Thymus (tissue), 11 donors: ENCODE data around the gene PROX1. TPM values are rescaled to one million over a fixed set of nuclear protein-coding genes. Genes with fewer than 3 reads are reported as not detected.

ENCODE experiments used
- DNase-seq, 9 donors: peaks; one replicate each; pipeline ENCODE4 v3.0.0-alpha.2; 2013; ENCODE audit warnings: low spot score in 9 of 9, low read depth in 6 of 9, missing footprints in 1 of 9
- H3K27ac ChIP-seq, 2 donors: one replicate each; pipeline ENCODE4 v1.5.1; 2013; ENCODE audit warnings: control low read depth in 1 of 2, low read depth in 1 of 2, low read length in 1 of 2, mild to moderate bottlenecking in 1 of 2, moderate library complexity in 1 of 2
- H3K27me3 ChIP-seq, 2 donors: one replicate each; pipeline ENCODE4 v1.5.1; 2013; ENCODE audit warnings: low read length in 1 of 2; ENCODE audit not compliant: control insufficient read depth in 2 of 2, insufficient read depth in 1 of 2
- H3K36me3 ChIP-seq, 2 donors: one replicate each; pipeline ENCODE4 v1.5.1; 2013; ENCODE audit warnings: low read length in 1 of 2, mild to moderate bottlenecking in 1 of 2, moderate library complexity in 1 of 2; ENCODE audit not compliant: control insufficient read depth in 2 of 2, insufficient read depth in 2 of 2
- H3K4me1 ChIP-seq, 2 donors: one replicate each; pipeline ENCODE4 v1.5.1; 2013; ENCODE audit warnings: low read length in 2 of 2; ENCODE audit not compliant: control insufficient read depth in 2 of 2, insufficient read depth in 2 of 2
- H3K4me3 ChIP-seq, 2 donors: one replicate each; pipeline ENCODE4 v1.5.1; 2013; ENCODE audit warnings: low read length in 2 of 2, control low read depth in 1 of 2, mild to moderate bottlenecking in 1 of 2
- H3K9me3 ChIP-seq, 2 donors: one replicate each; pipeline ENCODE4 v1.5.1; 2013; ENCODE audit warnings: low read length in 1 of 2, mild to moderate bottlenecking in 1 of 2; ENCODE audit not compliant: control insufficient read depth in 2 of 2, insufficient read depth in 1 of 2
- WGBS: extraction: QIAGEN DNeasy Blood & Tissue Kit; methylation state at CpG from one replicate; pipeline ENCODE4 v1.1.7; 2013; 5-methylcytosine and 5-hydroxymethylcytosine counted together
- polyA plus RNA-seq: library from polyadenylated mRNA; stranded (reverse); fragments of 200-250 nt; gene quantifications from one replicate; pipeline ENCODE4 v1.2.3, GENCODE V29; 2013
- total RNA-seq: library from RNA; stranded (reverse); fragments of 120-200 nt; gene quantifications from one replicate; pipeline ENCODE4 v1.2.4, GENCODE V29; 2013
- donor health status: healthy.

The PROX1 gene
- total and polyA plus RNA-seq, 2 donors: 0.27 to 0.33 TPM

- Histone ChIP-seq H3K9me3 (no peaks in the 10 kb centered on the region), H3K36me3 (no peaks in the 10 kb centered on the region), H3K4me3 (no peak overlapping the region), H3K27me3 (no peaks in the 10 kb centered on the region), H3K4me1 (no peaks in the 10 kb centered on the region), H3K27ac (no peak overlapping the region)
- WGBS: 97% methylated on average over 4 of the region's 4 CpGs
- no peak for DNase-seq
These were observed 51.7 kb downstream of the PROX1 start for GRCh38 chr1:214039394-214040018.

GRCh38 chr1:214043167-214043566, 55.4 kb downstream of the PROX1 start:
- H3K4me3 ChIP-seq: no peak overlapping the region
- H3K36me3 ChIP-seq: no peaks in the 10 kb centered on the region
- no peak for DNase-seq
- H3K4me1 ChIP-seq: no peaks in the 10 kb centered on the region
- 87% methylated on average over 3 of the region's 3 CpGs for WGBS
- H3K9me3 ChIP-seq: no peaks in the 10 kb centered on the region
- no peak overlapping the region for H3K27ac ChIP-seq
- H3K27me3 ChIP-seq: no peaks in the 10 kb centered on the region

GRCh38 chr1:214044438-214045214, 56.9 kb downstream of the PROX1 start:
- no peaks in the 10 kb centered on the region for H3K9me3 ChIP-seq
- DNase-seq: no peak
- no peaks in the 10 kb centered on the region for H3K36me3 ChIP-seq
- H3K4me1 ChIP-seq: no peaks in the 10 kb centered on the region
- H3K27me3 ChIP-seq: no peaks in the 10 kb centered on the region
- 94% methylated on average over 4 of the region's 4 CpGs for WGBS
- H3K27ac ChIP-seq: no peak overlapping the region
- H3K4me3 ChIP-seq: no peak overlapping the region

GRCh38 chr1:214050513-214051401, 63.0 kb downstream of the PROX1 start:
- no peak for DNase-seq
- 69% methylated on average over 9 of the region's 9 CpGs for WGBS
- Histone ChIP-seq H3K27me3 (no peaks in the 10 kb centered on the region), H3K9me3 (no peaks in the 10 kb centered on the region), H3K36me3 (no peaks in the 10 kb centered on the region), H3K27ac (no peak overlapping the region), H3K4me3 (no peak overlapping the region), H3K4me1 (no peaks in the 10 kb centered on the region)

GRCh38 chr1:214051786-214052185, 64.0 kb downstream of the PROX1 start:
- Histone ChIP-seq H3K4me3 (no peak overlapping the region), H3K4me1 (no peaks in the 10 kb centered on the region), H3K36me3 (no peaks in the 10 kb centered on the region), H3K27ac (no peak overlapping the region), H3K27me3 (no peaks in the 10 kb centered on the region), H3K9me3 (no peaks in the 10 kb centered on the region)
- 92% methylated on average over 4 of the region's 4 CpGs for WGBS
- DNase-seq: no peak

- no peaks in the 10 kb centered on the region for H3K4me1 ChIP-seq
- no peak for DNase-seq
- H3K27me3 ChIP-seq: no peaks in the 10 kb centered on the region
- H3K9me3 ChIP-seq: no peaks in the 10 kb centered on the region
- WGBS: 90% methylated on average over 5 of the region's 5 CpGs
- no peak overlapping the region for H3K4me3 ChIP-seq
- H3K27ac ChIP-seq: no peak overlapping the region
- H3K36me3 ChIP-seq: no peaks in the 10 kb centered on the region
These were observed 70.3 kb downstream of the PROX1 start for GRCh38 chr1:214058076-214058475.

- WGBS: 38% methylated on average over 6 of the region's 6 CpGs
- no peaks in the 10 kb centered on the region for H3K9me3 ChIP-seq
- no peak for DNase-seq
- H3K27ac ChIP-seq: no peak overlapping the region
- H3K4me1 ChIP-seq: no peaks in the 10 kb centered on the region
- H3K27me3 ChIP-seq: peaks cover 0 to 2% of the 10 kb centered on the region in 2 donors
- H3K4me3 ChIP-seq: no peak overlapping the region
- H3K36me3 ChIP-seq: no peaks in the 10 kb centered on the region
These were observed 78.4 kb downstream of the PROX1 start for GRCh38 chr1:214066190-214066589.

GRCh38 chr1:214066936-214067335, 79.2 kb downstream of the PROX1 start:
- H3K4me3 ChIP-seq: no peak overlapping the region
- H3K27me3 ChIP-seq: peaks cover 0 to 2% of the 10 kb centered on the region in 2 donors
- H3K36me3 ChIP-seq: no peaks in the 10 kb centered on the region
- WGBS: 94% methylated on average over 3 of the region's 3 CpGs
- H3K4me1 ChIP-seq: no peaks in the 10 kb centered on the region
- no peak for DNase-seq
- H3K27ac ChIP-seq: no peak overlapping the region
- H3K9me3 ChIP-seq: no peaks in the 10 kb centered on the region

GRCh38 chr1:214067397-214067796, 79.6 kb downstream of the PROX1 start:
- WGBS: 93% methylated on average over 7 of the region's 7 CpGs
- no peak for DNase-seq
- Histone ChIP-seq H3K4me1 (no peaks in the 10 kb centered on the region), H3K4me3 (no peak overlapping the region), H3K27me3 (peaks cover 0 to 2% of the 10 kb centered on the region in 2 donors), H3K27ac (no peak overlapping the region), H3K36me3 (no peaks in the 10 kb centered on the region), H3K9me3 (no peaks in the 10 kb centered on the region)
